Suprapubic skin (tissue), 4 donors: ENCODE data around the gene MUC2.

Experiments used
- CTCF ChIP-seq, 2 donors: fragments of 200-600 bp in 1 of 2; fragments of 450-650 bp in 1 of 2; sonication (generic) in 1 of 2; IDR thresholded peaks; one replicate each; pipeline ENCODE4 v1.5.1; 2016 to 2019; ENCODE audit warnings: antibody characterized with exemption in 2 of 2, mild to moderate bottlenecking in 1 of 2, moderate library complexity in 1 of 2
- EP300 ChIP-seq: sonication (generic); formaldehyde crosslinking; IDR thresholded peaks from one replicate; pipeline ENCODE4 v1.6.1; 2017; ENCODE audit warnings: antibody characterized with exemption
- POLR2A ChIP-seq, 2 donors: fragments of 450-650 bp; IDR thresholded peaks; one replicate each; pipeline ENCODE4 v1.6.1; 2017; ENCODE audit warnings: antibody characterized with exemption in 2 of 2, mild to moderate bottlenecking in 2 of 2, moderate library complexity in 2 of 2
- POLR2AphosphoS5 ChIP-seq, 3 donors: sonication (generic); formaldehyde crosslinking; IDR thresholded peaks; one replicate each; pipeline ENCODE4 v1.6.1; 2017; ENCODE audit warnings: antibody characterized with exemption in 3 of 3

- TF ChIP-seq CTCF (IDR thresholded peaks at IDR 0.05): no peak
- TF ChIP-seq EP300: no peak
- TF ChIP-seq POLR2A (IDR thresholded peaks at IDR 0.05): no peak
- no peak for TF ChIP-seq POLR2AphosphoS5 (IDR thresholded peaks at IDR 0.05)
Measured at GRCh38 chr11:1077033-1077416, 2.4 kb downstream of the MUC2 start.
